ENCODE measurements around the gene ATP6V0D1.

DNA sequence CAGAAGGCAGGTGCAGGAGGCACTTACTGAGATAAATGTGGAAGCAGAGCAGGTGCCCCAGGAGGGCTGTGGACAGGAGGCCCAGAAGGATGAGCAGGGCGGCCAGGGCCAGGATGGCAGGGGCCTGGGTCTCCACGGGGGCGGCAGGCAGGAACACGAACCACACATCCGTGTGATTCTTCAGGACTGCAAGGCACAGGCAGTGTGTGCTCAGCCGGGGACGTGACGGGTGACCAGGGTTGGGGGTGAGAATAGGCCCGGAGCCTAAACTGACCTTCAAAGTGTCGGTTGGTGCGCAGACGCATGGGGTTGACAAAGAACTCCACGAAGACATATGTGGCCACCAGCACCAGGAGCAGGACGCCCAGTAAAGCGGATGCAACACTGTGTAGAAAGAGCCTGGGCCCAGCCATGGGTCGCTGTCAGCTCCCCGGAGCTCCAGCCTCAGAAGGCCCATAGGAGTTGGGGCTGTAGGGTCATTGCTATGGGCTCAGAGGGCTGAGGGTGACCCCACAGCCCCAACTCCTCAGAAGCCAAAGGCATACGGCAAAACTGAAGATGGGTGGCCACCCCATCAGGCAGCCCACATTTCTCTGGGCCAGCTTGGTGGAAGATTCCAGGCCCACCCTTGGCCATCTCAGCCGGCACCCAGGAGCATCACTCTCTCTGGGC is 82.3 kb downstream of the ATP6V0D1 start:
- no peak for TF ChIP-seq SUZ12 (IDR thresholded peaks at IDR 0.05; ENCODE audit: extremely low read depth, insufficient read depth, insufficient read length)
- TF ChIP-seq YY1 (IDR thresholded peaks at IDR 0.05; ENCODE audit: insufficient read depth, insufficient read length) = no peak

Data from NT2/D1 (cell line).